ENCODE measurements around the gene RAB36.

Gene RAB36

DNA sequence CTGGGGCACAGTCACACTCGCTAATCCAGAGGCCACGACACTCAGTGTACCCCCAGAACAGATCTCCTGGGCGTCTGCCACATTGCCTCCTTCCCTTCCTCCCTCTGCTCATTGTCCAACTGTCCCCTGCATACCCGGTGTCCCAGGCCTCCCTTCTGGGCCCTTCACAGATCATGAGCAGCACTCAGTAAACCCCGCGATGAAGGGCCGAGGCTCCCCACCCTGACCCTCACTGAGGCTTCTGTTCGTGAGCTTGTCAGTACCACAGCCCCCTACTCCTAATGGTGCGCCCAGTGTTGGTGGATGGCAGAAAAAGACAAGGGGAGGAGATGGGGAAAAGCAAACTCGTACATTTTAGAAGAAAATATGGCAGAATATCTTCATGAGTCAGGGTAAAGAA is 16.1 kb upstream of the RAB36 start:
- H3K9me3 ChIP-seq (ENCODE audit: insufficient read depth, low read length, severe bottlenecking) = no peaks in the 10 kb centered on the region
- no peak overlapping the region for H3K4me3 ChIP-seq (ENCODE audit: low read depth in 1 of 2, low read length in 2 of 2)
- H3K4me2 ChIP-seq (ENCODE audit: insufficient read depth, low read length) = no peak overlapping the region
- no peaks in the 10 kb centered on the region for H3K36me3 ChIP-seq (ENCODE audit: insufficient read depth, low read length)
- ATAC-seq (ENCODE audit: insufficient read depth, low read depth) = no peak
- H3K27me3 ChIP-seq (ENCODE audit: insufficient read depth, low read length, poor library complexity) = no peaks in the 10 kb centered on the region
- no peak overlapping the region for H3K9ac ChIP-seq (ENCODE audit: low read depth, low read length)
- H2AFZ ChIP-seq (ENCODE audit: low read depth, low read length) = no peak overlapping the region
- no peaks in the 10 kb centered on the region for H3K79me2 ChIP-seq (ENCODE audit: insufficient read depth, low read length)
- no peaks in the 10 kb centered on the region for H3K4me1 ChIP-seq (ENCODE audit: insufficient read depth, low read length)
- H4K20me1 ChIP-seq (ENCODE audit: insufficient read depth, low read length) = 0 out of 2 replicates have a peak, but pooled peaks cover 3% of the 10 kb centered on the region
- H3K27ac ChIP-seq (ENCODE audit: low read length) = no peak overlapping the region
- no peak for DNase-seq
- TF ChIP-seq EZH2 (IDR thresholded peaks at IDR 0.05; ENCODE audit: borderline replicate concordance, low read depth, low read length, severe bottlenecking) = no peak
- TF ChIP-seq, protein P1, sequence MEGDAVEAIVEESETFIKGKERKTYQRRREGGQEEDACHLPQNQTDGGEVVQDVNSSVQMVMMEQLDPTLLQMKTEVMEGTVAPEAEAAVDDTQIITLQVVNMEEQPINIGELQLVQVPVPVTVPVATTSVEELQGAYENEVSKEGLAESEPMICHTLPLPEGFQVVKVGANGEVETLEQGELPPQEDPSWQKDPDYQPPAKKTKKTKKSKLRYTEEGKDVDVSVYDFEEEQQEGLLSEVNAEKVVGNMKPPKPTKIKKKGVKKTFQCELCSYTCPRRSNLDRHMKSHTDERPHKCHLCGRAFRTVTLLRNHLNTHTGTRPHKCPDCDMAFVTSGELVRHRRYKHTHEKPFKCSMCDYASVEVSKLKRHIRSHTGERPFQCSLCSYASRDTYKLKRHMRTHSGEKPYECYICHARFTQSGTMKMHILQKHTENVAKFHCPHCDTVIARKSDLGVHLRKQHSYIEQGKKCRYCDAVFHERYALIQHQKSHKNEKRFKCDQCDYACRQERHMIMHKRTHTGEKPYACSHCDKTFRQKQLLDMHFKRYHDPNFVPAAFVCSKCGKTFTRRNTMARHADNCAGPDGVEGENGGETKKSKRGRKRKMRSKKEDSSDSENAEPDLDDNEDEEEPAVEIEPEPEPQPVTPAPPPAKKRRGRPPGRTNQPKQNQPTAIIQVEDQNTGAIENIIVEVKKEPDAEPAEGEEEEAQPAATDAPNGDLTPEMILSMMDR (IDR thresholded peaks at IDR 0.05; ENCODE audit: borderline replicate concordance, extremely low read depth, low read length, poor library complexity, severe bottlenecking) = no peak

DNA sequence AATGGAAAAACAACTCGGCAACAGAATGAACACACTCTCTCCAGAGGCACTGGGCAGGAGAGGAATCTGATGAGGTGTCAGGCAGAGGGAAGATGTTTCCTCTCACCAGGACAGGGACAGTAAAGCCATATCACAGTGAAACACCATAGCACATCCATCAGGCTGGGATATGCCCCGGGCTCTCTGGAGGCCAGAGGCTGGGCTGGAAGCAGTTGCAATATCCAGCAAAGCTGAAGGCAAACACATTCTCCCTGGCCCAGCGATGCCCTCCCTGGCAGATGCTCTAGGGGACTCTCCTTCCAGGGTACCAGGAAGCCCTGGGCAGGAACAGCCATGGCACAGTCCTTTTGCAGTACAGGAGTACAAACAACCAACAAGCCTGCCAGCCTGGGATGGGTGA is 14.6 kb upstream of the RAB36 start:
- Histone ChIP-seq H3K9me3 (ENCODE audit: insufficient read depth, low read length, severe bottlenecking) (no peaks in the 10 kb centered on the region), H3K27ac (ENCODE audit: low read length) (no peak overlapping the region), H3K4me2 (ENCODE audit: insufficient read depth, low read length) (no peak overlapping the region), H3K27me3 (ENCODE audit: insufficient read depth, low read length, poor library complexity) (no peaks in the 10 kb centered on the region), H3K36me3 (ENCODE audit: insufficient read depth, low read length) (no peaks in the 10 kb centered on the region), H3K4me3 (ENCODE audit: low read depth in 1 of 2, low read length in 2 of 2) (no peak overlapping the region), H3K79me2 (ENCODE audit: insufficient read depth, low read length) (no peaks in the 10 kb centered on the region), H3K4me1 (ENCODE audit: insufficient read depth, low read length) (peaks cover 3% of the 10 kb centered on the region), H2AFZ (ENCODE audit: low read depth, low read length) (no peak overlapping the region), H3K9ac (ENCODE audit: low read depth, low read length) (no peak overlapping the region), H4K20me1 (ENCODE audit: insufficient read depth, low read length) (0 out of 2 replicates have a peak, but pooled peaks cover 3% of the 10 kb centered on the region)
- TF ChIP-seq EZH2 (IDR thresholded peaks at IDR 0.05; ENCODE audit: borderline replicate concordance, low read depth, low read length, severe bottlenecking) = no peak
- TF ChIP-seq, protein P1 (IDR thresholded peaks at IDR 0.05; ENCODE audit: borderline replicate concordance, extremely low read depth, low read length, poor library complexity, severe bottlenecking) = no peak
- no peak for DNase-seq
- ATAC-seq (ENCODE audit: insufficient read depth, low read depth) = no peak

DNA sequence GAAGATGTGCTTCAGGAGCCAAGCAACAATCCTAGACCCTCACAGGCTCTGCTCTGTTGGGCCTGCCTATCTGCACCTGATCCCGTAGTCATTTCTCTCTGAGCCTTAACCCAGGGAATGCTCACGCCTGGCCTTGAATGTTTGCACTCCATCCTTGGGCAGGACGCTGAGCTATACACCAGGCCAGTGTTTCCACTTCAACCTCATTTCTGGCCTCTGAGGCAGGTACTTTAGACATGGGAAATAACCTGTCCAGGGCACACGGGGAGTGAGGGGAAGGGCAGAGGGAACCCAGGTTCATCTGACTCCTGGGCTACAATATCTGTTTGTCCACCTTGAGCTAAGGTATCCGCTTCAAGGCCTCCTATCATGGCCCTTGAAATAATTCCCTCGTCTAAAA is 13.3 kb upstream of the RAB36 start:
- H4K20me1 ChIP-seq (ENCODE audit: insufficient read depth, low read length) = no peaks in the 10 kb centered on the region
- no peak overlapping the region for H3K9ac ChIP-seq (ENCODE audit: low read depth, low read length)
- no peak overlapping the region for H3K4me2 ChIP-seq (ENCODE audit: insufficient read depth, low read length)
- no peaks in the 10 kb centered on the region for H3K27me3 ChIP-seq (ENCODE audit: insufficient read depth, low read length, poor library complexity)
- H3K36me3 ChIP-seq (ENCODE audit: insufficient read depth, low read length) = no peaks in the 10 kb centered on the region
- no peak overlapping the region for H3K4me3 ChIP-seq (ENCODE audit: low read depth in 1 of 2, low read length in 2 of 2)
- no peak overlapping the region for H2AFZ ChIP-seq (ENCODE audit: low read depth, low read length)
- H3K9me3 ChIP-seq (ENCODE audit: insufficient read depth, low read length, severe bottlenecking) = no peaks in the 10 kb centered on the region
- H3K4me1 ChIP-seq (ENCODE audit: insufficient read depth, low read length) = peaks cover 15% of the 10 kb centered on the region
- ATAC-seq (ENCODE audit: insufficient read depth, low read depth) (no peak), DNase-seq (no peak)
- TF ChIP-seq, protein P1 (IDR thresholded peaks at IDR 0.05; ENCODE audit: borderline replicate concordance, extremely low read depth, low read length, poor library complexity, severe bottlenecking) = no peak
- TF ChIP-seq EZH2 (IDR thresholded peaks at IDR 0.05; ENCODE audit: borderline replicate concordance, low read depth, low read length, severe bottlenecking) = no peak
- H3K27ac ChIP-seq (ENCODE audit: low read length) = no peak overlapping the region
- H3K79me2 ChIP-seq (ENCODE audit: insufficient read depth, low read length) = no peaks in the 10 kb centered on the region
